ENCODE data around the gene ZSCAN21.

The ZSCAN21 gene

DNA sequence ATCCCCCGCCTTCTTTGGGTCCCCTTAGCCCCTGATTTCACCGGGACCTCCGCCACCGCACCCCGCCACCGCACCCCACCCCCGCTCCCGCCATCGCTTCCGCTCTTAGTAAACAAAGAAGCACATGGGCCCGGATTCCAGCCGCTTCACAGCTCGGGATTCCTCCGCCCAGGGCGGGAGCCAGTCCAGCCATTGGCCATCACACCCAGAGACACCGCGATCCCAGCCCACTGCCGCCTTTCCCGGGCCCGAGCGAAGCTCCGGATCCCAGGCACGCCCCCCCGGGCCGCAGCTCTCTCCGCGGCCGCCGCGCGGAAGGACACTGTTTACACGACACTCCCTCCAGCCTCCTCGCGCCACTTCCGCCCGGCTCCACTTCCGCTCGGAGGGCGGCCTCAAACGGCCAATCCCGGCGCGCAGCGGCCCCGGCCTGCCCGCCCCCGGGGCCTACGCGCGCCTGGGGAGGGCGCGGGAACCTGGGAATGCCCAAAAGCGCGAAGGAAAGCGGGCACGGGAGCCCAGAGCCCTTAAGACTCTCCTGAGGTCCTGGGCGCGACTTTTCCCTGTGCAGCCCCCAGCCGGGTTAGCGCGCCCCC is 50.9 kb downstream of the ZSCAN21 start:
- DNase-seq (ENCODE audit: low read depth, low spot score): peak; percentile 99
- H3K4me3 ChIP-seq (ENCODE audit: low read depth, low read length): peak overlapping the region; percentile 66
- in situ Hi-C loops (cut with HindIII; ENCODE audit: low sequenced_read_pairs): no loop called here
- TF ChIP-seq, protein P1, sequence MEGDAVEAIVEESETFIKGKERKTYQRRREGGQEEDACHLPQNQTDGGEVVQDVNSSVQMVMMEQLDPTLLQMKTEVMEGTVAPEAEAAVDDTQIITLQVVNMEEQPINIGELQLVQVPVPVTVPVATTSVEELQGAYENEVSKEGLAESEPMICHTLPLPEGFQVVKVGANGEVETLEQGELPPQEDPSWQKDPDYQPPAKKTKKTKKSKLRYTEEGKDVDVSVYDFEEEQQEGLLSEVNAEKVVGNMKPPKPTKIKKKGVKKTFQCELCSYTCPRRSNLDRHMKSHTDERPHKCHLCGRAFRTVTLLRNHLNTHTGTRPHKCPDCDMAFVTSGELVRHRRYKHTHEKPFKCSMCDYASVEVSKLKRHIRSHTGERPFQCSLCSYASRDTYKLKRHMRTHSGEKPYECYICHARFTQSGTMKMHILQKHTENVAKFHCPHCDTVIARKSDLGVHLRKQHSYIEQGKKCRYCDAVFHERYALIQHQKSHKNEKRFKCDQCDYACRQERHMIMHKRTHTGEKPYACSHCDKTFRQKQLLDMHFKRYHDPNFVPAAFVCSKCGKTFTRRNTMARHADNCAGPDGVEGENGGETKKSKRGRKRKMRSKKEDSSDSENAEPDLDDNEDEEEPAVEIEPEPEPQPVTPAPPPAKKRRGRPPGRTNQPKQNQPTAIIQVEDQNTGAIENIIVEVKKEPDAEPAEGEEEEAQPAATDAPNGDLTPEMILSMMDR (IDR thresholded peaks at IDR 0.05; ENCODE audit: low read depth, low read length): no peak

DNA sequence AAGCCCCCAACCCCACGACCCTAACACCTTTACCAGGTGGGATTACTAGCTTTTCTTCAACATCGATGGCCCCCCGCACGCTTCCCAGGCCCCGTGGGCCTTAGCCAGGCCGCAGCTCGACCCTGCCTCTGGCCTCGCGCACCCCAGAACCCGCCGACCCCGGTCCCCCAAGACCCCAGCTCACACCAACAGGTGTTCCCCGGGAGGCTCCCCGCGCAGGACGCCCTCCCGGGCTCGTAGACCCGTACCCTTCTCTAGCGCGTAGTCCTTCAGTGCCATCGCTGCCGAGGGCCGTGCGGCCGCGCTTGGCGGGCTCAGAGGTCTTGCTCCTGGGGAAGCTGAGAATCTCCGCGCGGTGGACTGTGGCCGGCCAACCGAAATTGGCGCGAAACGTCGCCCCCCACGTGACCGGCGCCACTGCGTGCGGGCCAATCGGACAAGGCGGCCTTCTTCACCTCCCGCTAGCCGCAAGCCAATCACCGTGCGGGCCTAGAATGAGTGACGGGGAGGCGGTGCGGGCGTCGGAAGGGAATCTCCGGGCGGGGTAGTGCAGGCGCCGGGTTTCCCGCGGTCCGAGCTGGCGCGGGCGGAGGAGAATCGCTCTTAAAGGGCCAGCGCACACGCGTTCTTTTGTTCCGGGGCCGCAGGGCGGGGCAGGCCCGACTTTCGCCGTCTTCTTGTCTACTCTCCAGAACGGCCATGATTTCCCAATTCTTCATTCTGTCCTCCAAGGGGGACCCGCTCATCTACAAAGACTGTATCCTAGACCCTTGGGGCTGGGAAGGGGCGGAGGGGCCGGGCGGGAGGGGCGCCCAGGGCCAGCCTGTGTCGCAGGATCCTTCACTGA is 51.7 kb downstream of the ZSCAN21 start, which contains the start of the genes AP4M1 and MCM7:
Gene AP4M1, plus strand, starts transcription at position 628 of the 847 bp plus-strand sequence. Its CDS starts 72 bp downstream, at position 700.
Gene MCM7, minus strand, starts transcription at position 382 of the 847 bp plus-strand sequence. Its CDS starts 103 bp downstream, at position 279.
- TF ChIP-seq, protein P1 (IDR thresholded peaks at IDR 0.05; ENCODE audit: low read depth, low read length): no peak
- peak within 1 kb of the TSS; percentile 66 for H3K4me3 ChIP-seq (ENCODE audit: low read depth, low read length)
- in situ Hi-C loops (cut with HindIII; ENCODE audit: low sequenced_read_pairs): no loop called here
- DNase-seq (ENCODE audit: low read depth, low spot score): peak; percentile 100

- in situ Hi-C loops (cut with HindIII; ENCODE audit: low sequenced_read_pairs): no loop called here
- peak; percentile 92 for DNase-seq (ENCODE audit: low read depth, low spot score)
- no peak overlapping the region for H3K4me3 ChIP-seq (ENCODE audit: low read depth, low read length)
- TF ChIP-seq, protein P1 (IDR thresholded peaks at IDR 0.05; ENCODE audit: low read depth, low read length): no peak
Measured at GRCh38 chr7:100102950-100103840, 53.6 kb downstream of the ZSCAN21 start.

DNA sequence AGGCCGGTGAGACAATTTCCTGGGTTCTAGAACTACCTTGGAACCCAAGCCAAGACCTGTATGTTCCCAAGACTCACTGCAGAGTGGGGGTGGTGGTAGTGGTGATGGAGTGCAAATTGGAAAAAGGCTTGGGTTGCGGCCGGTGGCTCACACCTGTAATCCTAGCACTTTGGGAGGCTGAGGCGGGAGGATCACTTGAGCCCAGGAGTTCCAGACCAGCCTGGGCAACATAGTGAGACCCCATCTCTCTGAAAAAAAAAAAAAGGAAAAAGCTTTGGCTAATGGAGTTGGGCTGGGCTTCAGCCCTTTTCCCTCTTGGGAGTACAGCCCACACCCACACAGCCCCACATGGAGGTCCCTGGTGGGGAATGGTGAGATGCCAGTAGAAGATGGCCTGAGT is 56.0 kb downstream of the ZSCAN21 start:
- no peak for DNase-seq (ENCODE audit: low read depth, low spot score)
- in situ Hi-C loops (cut with HindIII; ENCODE audit: low sequenced_read_pairs): no loop called here
- TF ChIP-seq, protein P1 (IDR thresholded peaks at IDR 0.05; ENCODE audit: low read depth, low read length): no peak
- H3K4me3 ChIP-seq (ENCODE audit: low read depth, low read length): no peak overlapping the region

DNA sequence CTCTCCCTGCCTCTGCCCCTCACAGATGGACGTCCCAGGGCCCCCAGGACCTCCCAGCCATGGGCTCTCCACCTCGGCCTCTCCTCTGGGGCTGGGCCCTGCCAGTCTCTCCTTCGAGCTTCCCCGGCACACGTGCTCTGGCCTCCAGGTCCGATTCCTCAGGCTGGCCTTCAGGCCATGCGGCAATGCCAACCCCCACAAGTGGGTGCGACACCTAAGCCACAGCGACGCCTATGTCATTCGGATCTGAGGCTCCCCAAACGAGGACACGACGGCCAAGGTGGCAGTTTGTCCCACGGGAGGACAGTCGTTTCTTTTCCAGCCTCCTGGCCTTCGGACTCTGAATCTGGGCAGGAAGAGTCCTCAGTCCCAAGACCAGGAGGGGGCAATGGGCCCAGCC is 57.1 kb downstream of the ZSCAN21 start:
- H3K4me3 ChIP-seq (ENCODE audit: low read depth, low read length): no peak overlapping the region
- no peak for DNase-seq (ENCODE audit: low read depth, low spot score)
- TF ChIP-seq, protein P1 (IDR thresholded peaks at IDR 0.05; ENCODE audit: low read depth, low read length): no peak
- in situ Hi-C loops (cut with HindIII; ENCODE audit: low sequenced_read_pairs): no loop called here

- in situ Hi-C loops (cut with HindIII; ENCODE audit: low sequenced_read_pairs): no loop called here
- TF ChIP-seq, protein P1 (IDR thresholded peaks at IDR 0.05; ENCODE audit: low read depth, low read length): no peak
- DNase-seq (ENCODE audit: low read depth, low spot score): no peak
- H3K4me3 ChIP-seq (ENCODE audit: low read depth, low read length): no peak overlapping the region
Measured at GRCh38 chr7:100107125-100107737, 57.7 kb downstream of the ZSCAN21 start.

Data from astrocyte of the spinal cord (primary cell).